ENCODE data around the gene PDE4B.

GRCh38 chr1:65821386-65821785 is 28.7 kb downstream of the PDE4B start:
- no peak for TF ChIP-seq CTCF (IDR thresholded peaks at IDR 0.05)
- no peak for TF ChIP-seq POLR2A (IDR thresholded peaks at IDR 0.05)

Data from body of pancreas (tissue), 4 donors.